Testis (tissue), 3 donors: ENCODE measurements around the gene TMIGD1. TPM values are rescaled to one million over a fixed set of nuclear protein-coding genes. Genes with fewer than 3 reads are reported as not detected.

Source experiments
- DNase-seq: peaks from one replicate; pipeline ENCODE4 v3.0.0-alpha.2; 2019
- H3K27ac ChIP-seq, 2 donors: fragments of 200-600 bp; sonication (generic); one replicate each; pipeline ENCODE4 v1.5.1; 2019
- H3K27me3 ChIP-seq: fragments of 200-600 bp; sonication (generic); one replicate; pipeline ENCODE4 v1.5.1; 2019
- H3K36me3 ChIP-seq: fragments of 200-600 bp; sonication (generic); one replicate; pipeline ENCODE4 v1.5.1; 2017; ENCODE audit warnings: low read depth; ENCODE audit errors: missing control alignments
- H3K4me1 ChIP-seq: fragments of 200-600 bp; sonication (generic); one replicate; pipeline ENCODE4 v1.5.1; 2019
- H3K4me3 ChIP-seq, 2 donors: fragments of 200-600 bp; sonication (generic); one replicate each; pipeline ENCODE4 v1.5.1; 2017 to 2019
- H3K9me3 ChIP-seq: fragments of 200-600 bp; sonication (generic); one replicate; pipeline ENCODE4 v1.5.1; 2017
- CTCF ChIP-seq, 3 experiments: fragments of 450-650 bp in 2 of 3; fragments of 200-600 bp in 1 of 3; sonication (generic) in 1 of 3; IDR thresholded peaks; one replicate each; pipeline ENCODE4 v1.5.1; 2016 to 2019; ENCODE audit warnings: antibody characterized with exemption in 3 of 3, mild to moderate bottlenecking in 2 of 3, moderate library complexity in 1 of 3
- POLR2A ChIP-seq: fragments of 450-650 bp; IDR thresholded peaks from one replicate; pipeline ENCODE4 v1.6.1; 2017; ENCODE audit warnings: antibody characterized with exemption, mild to moderate bottlenecking, moderate library complexity
- WGBS, 2 donors: methylation state at CpG; one replicate each; pipeline ENCODE4 v1.1.5; 2018; 5-methylcytosine and 5-hydroxymethylcytosine counted together
- intact Hi-C: fragments of 100-400 bp; cut with DNase I; formaldehyde crosslinking; loops from one replicate; pipeline ENCODE4 v1.15.1; 2023; ENCODE audit warnings: low total_unique reads
- polyA plus RNA-seq: library from polyadenylated mRNA; stranded (reverse); fragments of 350-450 nt; fragmentation: Illumina TruSeq; extraction: RNeasy Lipid Tissue Mini Kit (QIAGEN cat#74804); gene quantifications from one replicate; pipeline ENCODE4 v1.2.3, GENCODE V29; 2014; ENCODE audit warnings: low read depth, low replicate concordance; ENCODE audit not compliant: insufficient read depth
- total RNA-seq, 2 donors: library from RNA; depleted of rRNA; stranded (reverse); fragments of >200 nt; gene quantifications; one replicate each; pipeline ENCODE4 v1.2.3, GENCODE V29; 2016

Gene TMIGD1
- total and polyA plus RNA-seq, 3 donors from 2014 or later, result not detected

DNA sequence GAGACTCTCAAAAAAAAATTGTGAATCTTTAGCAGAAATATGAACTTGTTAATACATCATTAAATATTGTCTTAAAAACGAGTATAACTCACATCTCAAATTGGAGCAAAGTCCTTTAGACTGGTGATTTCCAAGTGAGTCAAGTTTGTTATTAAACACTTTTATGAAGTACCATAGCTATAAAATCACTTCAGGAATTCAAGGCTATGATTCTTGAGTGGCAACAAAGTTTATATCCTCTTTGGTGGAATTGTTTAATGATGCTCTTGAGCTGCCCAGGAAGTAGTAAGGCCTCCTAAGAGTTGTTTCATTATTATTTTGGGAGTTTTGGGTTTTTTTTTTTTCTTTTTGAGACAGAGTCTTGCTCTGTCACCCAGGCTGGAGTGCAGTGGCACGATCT lies 25.5 kb downstream of the TMIGD1 start:
- 62 to 74% methylated on average over 2 of the region's 2 CpGs for WGBS, 2 donors
- Histone ChIP-seq H3K9me3 (no peaks in the 10 kb centered on the region), H3K27ac (no peak overlapping the region), H3K4me3 (no peak overlapping the region), H3K36me3 (no peaks in the 10 kb centered on the region), H3K27me3 (no peaks in the 10 kb centered on the region), H3K4me1 (no peaks in the 10 kb centered on the region)
- intact Hi-C loops, result no loop called here
- no peak for DNase-seq
- no peak for TF ChIP-seq POLR2A
- TF ChIP-seq CTCF (IDR thresholded peaks at IDR 0.05), result no peak

GRCh38 chr17:30304778-30305177 lies 29.1 kb downstream of the TMIGD1 start:
- Histone ChIP-seq H3K4me3 (no peak overlapping the region), H3K36me3 (no peaks in the 10 kb centered on the region), H3K9me3 (no peaks in the 10 kb centered on the region), H3K27me3 (no peaks in the 10 kb centered on the region), H3K27ac (no peak overlapping the region), H3K4me1 (no peaks in the 10 kb centered on the region)
- DNase-seq, result no peak
- no peak for TF ChIP-seq POLR2A
- no peak for TF ChIP-seq CTCF (IDR thresholded peaks at IDR 0.05)
- 53 to 62% methylated on average over 3 of the region's 3 CpGs for WGBS, 2 donors
- intact Hi-C loops, result no loop called here

GRCh38 chr17:30302241-30302640 lies 31.6 kb downstream of the TMIGD1 start:
- intact Hi-C loops, result no loop called here
- Histone ChIP-seq H3K27ac (no peak overlapping the region), H3K27me3 (no peaks in the 10 kb centered on the region), H3K36me3 (no peaks in the 10 kb centered on the region), H3K4me1 (no peaks in the 10 kb centered on the region), H3K4me3 (no peak overlapping the region), H3K9me3 (no peaks in the 10 kb centered on the region)
- WGBS, 2 donors, result 85 to 90% methylated on average over 3 of the region's 3 CpGs
- TF ChIP-seq POLR2A (no peak), CTCF (IDR thresholded peaks at IDR 0.05) (no peak)
- DNase-seq, result no peak

DNA sequence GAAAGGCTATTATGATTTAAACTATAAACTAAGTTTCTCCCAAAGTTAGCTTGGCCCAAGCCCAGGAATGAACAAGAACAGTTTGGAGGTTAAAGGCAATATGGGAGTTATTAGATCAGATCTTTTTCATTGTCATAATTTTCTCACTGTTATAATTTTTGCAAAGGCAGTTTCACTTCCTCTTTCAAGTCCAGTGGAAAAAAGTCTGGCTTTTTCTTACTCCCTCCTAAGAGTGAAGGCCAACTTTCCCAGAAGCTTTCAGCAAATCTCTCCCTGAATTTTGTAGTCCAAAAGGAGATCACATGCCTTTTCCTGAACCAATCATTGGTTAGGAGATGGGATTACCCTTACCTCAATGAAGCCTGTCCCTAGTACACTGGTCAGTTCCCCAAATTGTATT lies 33.0 kb downstream of the TMIGD1 start:
- no peaks in the 10 kb centered on the region for H3K4me1 ChIP-seq
- no peak for DNase-seq
- no peaks in the 10 kb centered on the region for H3K9me3 ChIP-seq
- no peaks in the 10 kb centered on the region for H3K36me3 ChIP-seq
- H3K27me3 ChIP-seq, result no peaks in the 10 kb centered on the region
- TF ChIP-seq POLR2A, result no peak
- TF ChIP-seq CTCF (IDR thresholded peaks at IDR 0.05), result no peak
- no peak overlapping the region for H3K4me3 ChIP-seq
- intact Hi-C loops, result no loop called here
- H3K27ac ChIP-seq, result no peak overlapping the region

- Histone ChIP-seq H3K9me3 (no peaks in the 10 kb centered on the region), H3K4me3 (no peak overlapping the region), H3K36me3 (no peaks in the 10 kb centered on the region), H3K27me3 (no peaks in the 10 kb centered on the region), H3K27ac (no peak overlapping the region), H3K4me1 (no peaks in the 10 kb centered on the region)
- intact Hi-C loops, result no loop called here
- no peak for DNase-seq
- no peak for TF ChIP-seq CTCF (IDR thresholded peaks at IDR 0.05)
- TF ChIP-seq POLR2A, result no peak
- 57 to 71% methylated on average over 1 of the region's 1 CpG for WGBS, 2 donors
Measured at GRCh38 chr17:30299000-30299399, 34.9 kb downstream of the TMIGD1 start.
